GM19239 (cell line): Measurements from ENCODE around the gene RALGAPA2.
"Not testable (repeated sequence)": the region's sequence is repeated elsewhere in the genome, so short reads cannot be mapped to it uniquely, and the experiment has no call there.

Experiments
- DNase-seq: peaks from one replicate; pipeline ENCODE4 v3.0.0; 2011; ENCODE audit warnings: low spot score; ENCODE audit not compliant: insufficient read length
- FAIRE-seq: peaks from 2 replicates; lab custom pipeline; 2011; peaks lifted over from hg19 to GRCh38; lab: Jason Lieb, UNC

Gene RALGAPA2

DNA sequence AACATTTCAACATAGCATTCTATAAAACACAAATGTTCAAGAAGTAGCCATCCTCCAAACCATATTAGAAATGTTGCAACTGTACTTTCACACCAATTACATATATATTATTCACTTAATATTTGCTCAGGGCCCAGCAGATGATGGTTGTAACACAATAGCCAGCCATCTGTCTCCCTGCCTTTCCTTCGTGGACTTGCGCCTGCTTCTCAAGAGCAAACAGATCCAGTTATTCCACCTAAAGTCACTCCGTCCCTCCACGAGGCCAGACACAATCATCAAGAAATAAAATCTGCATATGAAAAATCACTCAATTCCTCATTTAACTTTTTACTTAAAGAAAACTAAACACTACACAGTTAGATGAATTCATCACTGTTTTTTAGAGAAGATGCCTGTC is 160.4 kb downstream of the RALGAPA2 start:
- DNase-seq (no peak), FAIRE-seq (no peak)

DNA sequence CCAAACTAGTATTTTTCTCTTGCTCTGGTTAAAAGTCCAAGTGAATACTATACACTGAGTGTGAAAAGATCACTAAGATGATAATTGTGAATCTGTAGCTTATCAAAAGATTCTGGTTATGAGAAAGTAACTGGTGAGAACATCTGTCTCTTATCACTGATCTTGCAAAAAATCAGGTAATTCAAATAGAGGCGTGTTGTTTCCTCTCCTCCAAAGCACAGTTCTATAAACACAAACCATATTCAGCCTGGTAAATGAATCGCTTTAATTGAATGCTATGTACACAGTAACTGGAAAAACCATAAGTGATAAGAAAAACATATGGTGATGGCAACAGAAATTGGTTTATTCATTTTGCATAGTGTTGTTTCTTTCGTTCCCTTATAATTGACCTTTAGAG is 161.0 kb downstream of the RALGAPA2 start:
- DNase-seq: no peak

DNA sequence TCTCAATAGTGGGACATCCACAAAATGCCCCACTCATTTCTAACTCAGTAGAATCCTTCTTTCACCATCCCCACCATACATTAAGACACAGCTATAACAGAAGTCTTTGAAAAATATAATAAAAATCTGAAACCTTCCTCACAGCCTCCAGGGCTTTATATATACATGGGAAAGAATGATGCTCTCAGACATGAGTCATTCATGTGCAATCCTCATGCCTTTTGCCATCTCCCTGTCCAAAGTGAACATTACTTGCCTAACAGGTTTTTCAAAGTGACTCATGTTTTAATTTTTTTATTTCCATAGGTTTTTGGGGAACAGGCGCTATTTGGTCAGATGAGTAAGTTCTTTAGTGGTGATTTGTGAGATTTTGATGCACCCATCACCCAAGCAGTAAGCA is 162.7 kb downstream of the RALGAPA2 start:
- DNase-seq (no peak), FAIRE-seq (no peak)

More for the DNA sequence above, 161.0 kb downstream of the RALGAPA2 start:
- FAIRE-seq: no peak

DNA sequence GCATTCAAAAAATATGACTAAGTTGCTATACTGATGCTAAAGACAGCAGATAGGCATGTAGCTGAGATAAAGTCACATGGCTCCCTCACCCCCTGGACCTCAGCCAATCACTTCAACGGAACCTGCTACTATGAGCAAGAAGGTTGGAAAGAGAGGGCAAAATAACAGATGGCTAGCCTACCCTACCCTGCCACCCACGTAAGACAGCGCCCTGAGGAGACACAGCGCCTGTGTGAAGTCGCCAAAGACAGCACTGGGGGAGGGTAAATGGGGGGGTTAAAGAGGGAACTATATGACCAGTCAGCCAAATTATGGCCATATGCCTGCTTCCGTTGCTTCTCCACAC is 163.2 kb downstream of the RALGAPA2 start:
- FAIRE-seq: no peak

DNA sequence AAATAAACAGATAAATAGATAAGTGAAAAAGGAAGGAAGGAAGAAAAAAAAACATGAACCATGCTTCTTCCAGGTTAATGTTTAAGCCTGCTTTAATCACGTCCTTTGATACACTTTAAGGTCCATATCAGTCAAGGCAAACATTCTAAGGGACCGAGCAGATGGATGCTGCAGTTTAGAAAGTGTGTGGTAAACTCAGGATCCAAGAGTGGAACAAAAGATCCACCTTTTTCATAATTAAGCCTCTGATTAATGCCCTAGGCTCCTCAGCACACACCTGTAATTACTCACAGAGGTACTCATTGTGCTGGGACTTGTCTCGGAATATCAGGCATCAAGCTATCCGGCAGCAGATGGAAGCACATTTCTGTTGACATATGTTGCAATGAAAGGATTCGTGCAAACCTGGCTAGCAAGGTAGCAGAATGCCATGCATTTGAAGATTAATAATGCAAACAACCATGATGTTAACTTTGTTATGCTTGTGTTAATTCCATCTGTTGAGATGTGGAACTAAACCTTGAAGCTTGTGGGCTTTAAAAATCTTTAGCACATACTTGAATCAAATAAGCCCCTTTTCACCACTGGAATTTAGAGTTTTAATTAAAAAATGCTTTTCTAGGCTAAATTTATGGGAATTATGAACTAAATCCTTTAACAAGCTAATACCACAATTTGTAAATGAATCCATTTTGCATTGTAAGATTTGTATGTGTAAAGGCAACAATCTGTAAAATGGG is 163.7 kb downstream of the RALGAPA2 start:
- FAIRE-seq (no peak), DNase-seq (no peak)

More for the DNA sequence above, 163.2 kb downstream of the RALGAPA2 start:
- no peak for DNase-seq

DNA sequence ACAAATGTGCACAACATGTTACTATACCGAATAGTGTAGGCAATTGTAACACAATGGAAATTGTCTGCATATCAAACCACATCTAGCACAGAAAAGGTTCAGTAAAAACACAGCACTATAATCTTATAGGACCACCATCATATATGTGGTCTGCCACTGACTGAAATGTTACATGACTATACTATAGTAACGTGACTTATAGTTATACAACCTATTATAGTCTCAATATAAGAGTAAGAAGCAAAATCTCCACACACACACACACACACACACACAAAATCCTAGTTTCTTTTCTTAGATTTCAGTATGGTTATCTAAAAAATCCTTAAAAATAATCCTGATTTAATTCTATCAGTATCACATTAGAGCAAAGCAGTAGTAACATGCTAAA is 164.6 kb downstream of the RALGAPA2 start:
- FAIRE-seq (no peak), DNase-seq (no peak)

DNA sequence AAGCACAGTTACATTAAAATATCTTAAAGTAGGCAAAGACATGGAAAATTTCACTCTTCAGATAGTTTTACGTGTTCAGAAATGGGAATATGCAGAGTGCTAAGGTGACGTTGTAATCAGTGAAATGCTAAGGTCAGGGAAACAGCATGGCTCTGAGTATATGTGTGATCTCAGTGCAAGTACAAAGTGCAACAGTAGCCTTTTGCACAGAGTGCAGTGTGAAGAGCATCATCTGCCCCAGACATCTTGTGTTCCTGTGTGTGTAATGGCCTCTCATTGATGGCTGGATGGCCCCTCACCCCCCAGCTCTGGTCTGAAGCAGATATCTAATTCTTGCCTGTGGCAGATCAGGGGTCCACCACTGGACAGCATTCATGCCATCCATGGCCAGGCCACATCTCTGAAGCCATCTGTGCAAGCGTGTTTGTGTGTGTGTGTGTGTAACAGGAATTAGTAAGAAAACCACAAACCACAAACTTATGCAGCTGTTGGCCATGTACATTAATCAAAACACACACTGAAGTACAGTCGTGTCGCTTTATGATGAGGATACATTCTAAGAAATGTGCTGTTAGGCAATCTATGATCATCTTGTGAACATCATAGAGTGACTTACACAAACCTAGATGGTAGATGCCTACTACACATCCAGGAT is 165.1 kb downstream of the RALGAPA2 start:
- DNase-seq (no peak), FAIRE-seq (peak; percentile 77)

DNA sequence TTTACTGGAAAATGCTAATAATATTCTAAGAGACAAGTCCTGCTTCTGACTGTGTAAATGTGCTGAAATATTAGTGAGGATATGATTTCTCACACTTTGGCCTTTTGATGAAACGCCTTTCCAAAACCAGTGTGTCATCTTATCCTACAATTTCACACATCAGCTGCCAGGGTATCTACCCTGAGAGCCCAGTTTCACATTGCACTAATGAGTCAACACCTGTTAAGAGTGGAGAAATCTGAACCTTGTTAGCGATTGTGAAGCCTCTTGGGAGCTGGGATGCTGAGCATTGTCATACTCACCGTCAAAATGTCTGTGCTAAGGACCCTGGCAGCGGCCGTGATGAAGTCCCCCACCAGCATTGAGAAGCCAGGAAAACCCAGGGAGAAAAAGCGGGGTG is 166.0 kb downstream of the RALGAPA2 start:
- FAIRE-seq: peak; percentile 31
- no peak for DNase-seq

DNA sequence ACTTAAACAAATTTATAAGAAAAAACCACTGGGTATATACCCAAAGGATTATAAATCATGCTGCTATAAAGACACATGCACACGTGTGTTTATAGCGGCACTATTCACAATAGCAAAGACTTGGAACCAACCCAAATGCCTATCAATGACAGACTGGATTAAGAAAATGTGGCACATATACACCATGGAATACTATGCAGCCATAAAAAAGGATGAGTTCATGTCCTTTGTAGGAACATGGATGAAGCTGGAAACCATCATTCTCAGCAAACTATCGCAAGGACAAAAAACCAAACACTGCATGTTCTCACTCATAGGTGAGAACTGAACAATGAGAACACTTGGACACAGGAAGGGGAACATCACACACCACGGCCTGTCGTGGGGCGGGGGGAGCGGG is 169.1 kb downstream of the RALGAPA2 start:
- not testable (repeated sequence) for DNase-seq, FAIRE-seq

DNA sequence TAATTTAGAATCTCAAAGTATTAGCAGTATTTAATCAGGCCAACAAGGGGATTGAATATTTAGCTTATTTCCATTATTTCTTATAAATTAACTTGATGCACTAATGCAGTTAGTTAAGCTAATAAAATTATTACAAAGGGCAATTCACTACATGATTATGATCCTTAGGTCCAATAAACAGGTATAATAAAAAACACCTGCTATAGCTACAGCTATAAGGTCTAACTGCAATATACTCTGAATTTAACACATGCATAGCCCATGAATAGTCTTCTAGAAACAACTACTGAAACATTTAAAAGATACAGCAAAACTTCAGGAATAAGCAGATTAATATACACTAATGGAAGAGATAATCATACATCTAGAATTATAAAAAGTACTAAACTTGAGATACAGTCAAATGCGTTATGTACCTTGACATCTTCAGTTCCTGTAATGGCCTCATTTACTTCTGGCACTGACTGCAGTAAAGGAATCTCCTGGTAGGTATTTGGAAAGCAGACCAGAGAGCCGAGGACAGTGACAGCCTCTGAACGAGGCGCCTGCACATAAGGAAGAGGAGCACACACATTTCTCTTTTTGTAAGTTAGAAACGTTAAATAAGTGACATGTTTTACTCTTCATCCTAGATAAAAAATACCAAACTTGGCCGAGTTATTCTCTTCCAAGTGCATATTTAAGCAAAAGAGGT is 176.1 kb downstream of the RALGAPA2 start:
- DNase-seq (no peak), FAIRE-seq (no peak)

DNA sequence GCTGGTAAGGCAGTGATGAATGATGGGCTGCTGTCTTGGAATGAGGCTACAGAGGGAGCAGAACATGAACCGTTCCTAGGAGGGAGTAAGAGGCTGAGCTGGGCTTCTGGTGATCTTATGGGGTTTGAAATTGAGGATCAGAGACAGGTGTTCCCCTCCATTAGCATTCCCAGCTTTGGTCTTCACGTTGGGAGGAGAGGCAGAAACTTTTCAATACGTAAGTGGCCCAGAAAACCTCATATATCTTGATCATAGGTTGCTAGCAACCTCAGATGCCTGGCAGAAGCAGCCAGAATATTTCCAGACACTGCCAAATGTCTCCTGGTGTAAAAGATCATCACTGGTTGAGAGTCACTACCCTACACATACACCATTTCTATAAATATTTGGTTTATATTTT is 177.4 kb downstream of the RALGAPA2 start:
- DNase-seq: no peak
- no peak for FAIRE-seq

DNA sequence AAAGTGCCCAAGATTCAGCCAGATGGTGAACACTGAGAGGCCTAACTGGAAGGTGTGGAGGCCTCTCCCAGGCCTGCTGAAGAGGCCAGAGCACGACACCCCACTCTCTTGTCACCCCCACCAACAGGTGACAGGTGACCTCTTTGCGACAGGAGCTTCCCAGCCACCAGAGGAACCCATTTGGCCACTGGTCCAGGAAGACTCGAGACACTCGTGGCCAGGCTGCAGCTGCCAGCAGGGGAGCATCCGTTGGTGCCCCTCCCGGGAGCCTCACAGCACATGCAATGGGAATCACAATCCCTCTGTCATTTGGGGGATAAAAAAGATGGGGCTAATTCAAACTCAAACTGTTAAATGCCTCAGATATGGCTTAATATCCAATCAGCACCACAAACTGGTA is 181.2 kb downstream of the RALGAPA2 start:
- no peak for FAIRE-seq

DNA sequence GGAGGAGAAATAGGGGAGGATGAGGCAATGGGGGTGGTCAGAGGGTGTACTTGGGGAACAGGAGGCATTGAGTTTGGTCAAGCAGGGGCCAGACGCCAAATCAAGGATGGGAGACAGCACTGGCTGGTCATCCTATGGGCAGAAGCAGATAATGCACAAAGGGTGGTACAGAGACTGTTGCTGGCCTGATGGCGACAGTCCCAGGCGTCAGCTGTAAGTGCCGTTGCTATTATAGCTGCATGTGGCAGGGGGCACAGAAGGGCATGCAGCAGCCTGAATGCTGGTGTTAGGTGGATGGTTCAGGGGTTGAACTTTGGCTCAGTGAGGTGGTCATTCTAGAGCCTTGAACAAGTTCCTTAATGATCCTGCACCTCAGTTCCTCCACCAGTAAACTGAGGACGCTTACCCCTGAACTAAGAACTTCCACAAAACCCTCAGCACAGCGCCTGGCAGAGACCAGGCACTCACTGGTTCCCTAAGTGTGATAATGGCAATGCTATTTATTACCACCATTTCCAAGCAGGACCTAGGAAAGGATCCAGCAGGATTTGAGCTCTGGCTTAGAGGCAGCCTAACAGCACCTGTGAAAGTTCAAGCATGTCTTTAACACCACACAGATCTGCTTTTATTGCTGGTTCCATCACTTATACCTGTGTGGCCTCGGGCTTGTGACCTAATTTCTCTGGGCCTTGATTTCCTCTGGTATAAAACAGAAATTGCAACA is 181.9 kb downstream of the RALGAPA2 start:
- FAIRE-seq: no peak

More for the DNA sequence above, 181.2 kb downstream of the RALGAPA2 start:
- DNase-seq: no peak

DNA sequence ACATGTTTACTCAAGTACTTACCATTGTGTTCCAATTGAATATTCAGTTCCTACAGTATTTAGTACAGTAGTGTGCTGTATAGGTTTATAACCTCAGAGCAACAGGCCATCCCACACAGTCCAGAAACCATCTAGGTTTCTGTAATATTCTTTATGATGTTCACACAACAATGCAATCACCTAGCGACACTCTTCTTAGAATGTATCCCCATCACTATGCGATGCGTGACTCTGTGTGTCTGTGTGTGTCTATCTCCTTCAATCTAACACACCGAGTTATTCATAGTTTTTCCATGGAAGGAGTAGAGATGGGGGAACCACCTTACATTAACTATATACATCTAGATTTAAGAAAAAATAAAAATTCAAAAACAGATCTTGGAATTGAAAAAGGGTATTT is 182.8 kb downstream of the RALGAPA2 start:
- FAIRE-seq (no peak), DNase-seq (no peak)

More for the DNA sequence above, 181.9 kb downstream of the RALGAPA2 start:
- DNase-seq: no peak

DNA sequence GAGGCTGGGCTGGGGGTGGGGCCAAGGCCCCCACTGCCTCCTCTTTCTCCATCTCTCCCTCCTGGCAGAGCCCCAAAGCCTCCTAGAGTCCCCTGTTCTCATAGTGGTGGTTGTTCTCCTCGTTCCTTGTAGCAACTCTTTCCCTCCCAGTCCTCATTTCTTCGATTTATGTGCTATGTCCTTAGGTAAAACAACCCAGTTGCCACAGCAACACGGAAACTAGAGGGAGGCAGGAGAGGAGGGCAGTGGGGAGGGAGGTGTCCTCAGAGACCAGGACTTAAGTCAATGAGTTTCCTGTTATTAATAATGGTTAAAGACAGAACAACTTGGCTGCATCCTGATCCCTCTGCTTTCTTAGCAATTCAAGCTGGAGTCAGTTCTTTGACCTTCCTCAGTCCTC is 183.6 kb downstream of the RALGAPA2 start:
- DNase-seq (no peak), FAIRE-seq (no peak)

DNA sequence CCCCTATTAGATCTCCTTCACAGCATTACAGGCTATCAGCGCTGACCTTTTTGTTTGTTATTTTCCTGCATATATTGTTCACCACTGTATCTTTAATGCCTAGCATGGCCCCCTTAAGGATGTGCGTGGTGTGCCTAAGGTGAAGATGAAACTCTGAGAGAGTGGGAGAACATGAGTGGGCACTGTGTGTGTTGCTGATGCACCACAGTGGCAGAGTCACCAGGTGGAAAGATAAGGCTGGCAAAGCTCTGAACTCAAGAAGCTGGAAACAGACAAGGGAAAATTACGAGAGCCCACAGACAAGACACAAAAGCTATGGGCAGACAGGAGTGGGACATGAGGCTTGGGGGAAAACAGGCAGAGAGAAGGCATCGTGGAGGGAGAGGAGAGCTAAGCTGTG is 184.8 kb downstream of the RALGAPA2 start:
- FAIRE-seq: no peak
- no peak for DNase-seq

DNA sequence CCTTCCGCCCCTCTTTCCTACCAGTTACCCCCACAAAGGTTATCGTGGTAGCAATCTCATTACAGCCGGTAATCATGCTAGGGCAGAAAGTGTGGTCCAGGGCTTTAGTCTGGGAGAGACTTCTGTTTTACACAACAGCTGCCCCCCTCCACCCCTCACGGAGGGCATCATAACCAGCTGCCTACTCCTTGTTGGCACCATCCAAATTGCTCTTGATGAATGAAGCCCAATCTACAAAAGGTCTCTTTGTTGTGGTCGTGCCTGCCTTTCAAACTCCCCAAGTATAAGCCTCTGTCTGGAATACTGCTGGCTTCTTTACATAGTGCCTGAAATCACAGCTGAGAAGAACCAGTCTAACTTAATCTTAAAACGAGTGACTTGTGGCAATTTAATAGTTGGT is 186.7 kb downstream of the RALGAPA2 start:
- no peak for FAIRE-seq

DNA sequence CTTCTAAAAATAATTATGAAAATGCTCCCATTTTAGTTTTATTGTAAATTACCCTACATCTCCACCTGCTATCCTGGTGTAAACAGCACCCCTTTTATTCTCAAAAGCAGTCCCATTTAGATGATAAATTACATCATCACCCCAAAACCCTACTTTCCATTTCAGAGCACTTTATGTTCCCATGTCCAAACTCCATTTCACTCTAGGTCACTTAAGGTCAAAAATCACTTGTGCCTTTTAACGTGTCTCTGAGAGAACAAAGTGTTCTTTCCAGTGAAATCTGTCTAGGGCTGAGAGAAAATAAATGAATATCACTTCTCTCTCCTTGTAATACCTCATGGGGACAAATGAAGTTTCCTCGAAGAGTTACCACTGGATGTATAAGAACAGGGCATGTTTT is 187.2 kb downstream of the RALGAPA2 start:
- FAIRE-seq: no peak

More for the DNA sequence above, 186.7 kb downstream of the RALGAPA2 start:
- DNase-seq: no peak

DNA sequence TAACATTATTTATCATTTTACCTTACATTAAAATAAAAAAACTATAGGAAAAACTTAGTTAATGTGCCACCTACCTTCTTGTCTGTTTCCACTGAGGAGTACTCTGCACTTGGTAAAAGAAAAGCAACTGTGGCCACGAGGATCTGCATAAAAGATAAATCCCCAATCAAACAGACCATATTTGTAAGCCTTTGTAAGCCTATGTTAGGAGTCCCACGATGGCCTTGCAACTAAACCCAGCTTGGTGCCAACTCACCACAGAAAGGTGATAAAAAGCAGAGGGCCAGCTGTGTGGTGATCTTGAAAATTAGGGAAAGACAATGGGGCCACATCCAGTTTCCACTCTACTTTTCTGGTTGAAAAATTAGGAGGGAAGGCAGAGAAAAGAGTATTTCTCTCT is 187.7 kb downstream of the RALGAPA2 start:
- no peak for DNase-seq
- no peak for FAIRE-seq

More for the DNA sequence above, 187.2 kb downstream of the RALGAPA2 start:
- no peak for DNase-seq

DNA sequence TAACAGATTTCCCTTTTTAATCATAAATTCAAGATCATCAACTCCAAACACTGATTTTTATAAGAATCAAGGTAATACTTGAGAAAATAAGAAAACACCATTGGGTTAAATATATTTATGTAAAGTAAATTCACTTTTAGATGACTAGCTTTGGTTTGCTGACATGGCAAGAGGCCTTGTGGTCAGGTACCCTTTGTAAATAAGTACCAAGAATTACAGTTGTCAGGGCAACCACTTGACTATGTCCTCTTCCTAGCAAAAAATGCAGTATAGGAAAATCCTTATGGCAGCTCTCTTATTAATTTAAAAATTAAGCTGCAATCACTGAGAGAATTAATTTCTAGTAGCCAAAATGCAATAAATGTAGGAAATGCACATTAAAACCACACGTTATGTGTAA is 190.7 kb downstream of the RALGAPA2 start:
- DNase-seq: no peak
- FAIRE-seq: no peak

DNA sequence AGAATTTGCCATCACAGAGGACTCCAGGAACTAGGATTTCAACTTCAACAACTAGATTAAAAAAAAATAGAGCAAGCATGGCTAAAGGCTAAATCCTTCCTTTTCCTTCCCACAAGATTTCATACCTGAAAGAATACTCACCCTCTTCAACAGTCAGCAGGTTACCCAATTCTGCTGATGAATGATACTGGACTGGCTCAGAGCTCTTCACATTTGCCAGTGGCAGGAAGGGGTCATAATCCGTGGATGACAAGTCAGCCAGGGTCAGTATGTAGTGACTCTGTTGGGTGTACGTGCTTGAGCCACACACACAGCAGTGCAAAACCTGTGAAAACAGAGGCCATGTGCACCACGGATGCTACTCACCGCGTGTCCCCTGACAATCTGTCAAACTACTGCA is 191.7 kb downstream of the RALGAPA2 start:
- FAIRE-seq (no peak), DNase-seq (no peak)
